ENCODE results near the gene UQCR10. TPM values are rescaled to one million over a fixed set of nuclear protein-coding genes. Genes with fewer than 3 reads are reported as not detected.

Gene UQCR10
- total and polyA plus RNA-seq, 2 of the 4 experiments (the other 2 are of a cell fraction): 103 to 260 TPM

DNA sequence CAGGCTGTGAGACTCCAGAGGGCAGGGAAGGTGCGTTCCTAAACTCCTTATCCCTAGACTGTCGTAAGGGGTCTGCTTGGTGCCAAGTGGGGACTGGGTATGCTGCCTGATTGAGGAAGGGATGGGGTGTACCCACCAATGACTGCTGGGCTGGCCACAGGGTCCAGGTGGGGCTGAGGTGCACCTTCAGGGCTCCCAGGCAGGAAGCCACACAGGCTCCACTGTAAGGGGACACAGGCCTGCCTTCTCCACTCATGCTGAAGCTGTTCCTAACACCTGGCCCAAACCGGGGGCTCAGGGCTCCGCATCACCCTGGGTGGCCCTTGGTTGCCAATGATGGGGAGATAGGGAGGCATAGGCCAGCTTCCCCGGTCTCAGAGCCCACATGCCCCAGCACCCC is 27.0 kb upstream of the UQCR10 start:
- DNase-seq: no peak
- no peak overlapping the region for H3K9ac ChIP-seq (ENCODE audit: low read depth, low read length)
- in situ Hi-C loops (cut with MboI; ENCODE audit: low sequenced_read_pairs) (no loop called here), intact Hi-C loops (cut with micrococcal nuclease) (no loop called here), dilution Hi-C loops (cut with HindIII; ENCODE audit: low sequenced_read_pairs, unreplicated experiment) (no loop called here)
- no peak overlapping the region for H3K14ac ChIP-seq (replicated peaks; ENCODE audit: low read depth, low read length)
- BruUV-seq (replicated peaks): no TSS peak
- H2BK120ac ChIP-seq (ENCODE audit: low read depth, low read length): no peak overlapping the region
- 0 out of 2 replicates have a peak, but pooled peaks cover 5% of the 10 kb centered on the region for H3K9me1 ChIP-seq (ENCODE audit: insufficient read depth, low read length)
- H3K9me3 ChIP-seq (ENCODE audit: control insufficient read depth, insufficient read depth, low read length): no peaks in the 10 kb centered on the region
- H3K27ac ChIP-seq (ENCODE audit: insufficient read depth, low read length): no peak overlapping the region
- no peak overlapping the region for H4K8ac ChIP-seq (ENCODE audit: low read depth in 2 of 2, low read length in 2 of 2)
- no peak overlapping the region for H3K4me3 ChIP-seq (ENCODE audit: insufficient read depth, low read depth, low read length)
- H3K23ac ChIP-seq (ENCODE audit: low read depth, low read length): no peak overlapping the region
- no peaks in the 10 kb centered on the region for H4K20me1 ChIP-seq (ENCODE audit: insufficient read depth, low read length)
- CTCF ChIA-PET: no interaction called here
- no peak for ATAC-seq (ENCODE audit: low read depth)
- peaks cover 17% of the 10 kb centered on the region for H3K36me3 ChIP-seq (ENCODE audit: control insufficient read depth, insufficient read depth, low read length)
- H2AFZ ChIP-seq (replicated peaks; ENCODE audit: low read length, poor library complexity): no peak overlapping the region
- H3K79me1 ChIP-seq (ENCODE audit: low read depth in 1 of 2, low read length in 2 of 2): no peaks in the 10 kb centered on the region
- peaks cover 4% of the 10 kb centered on the region; the same call in 1 of the 2 replicates for H3K4me1 ChIP-seq (ENCODE audit: control insufficient read depth, insufficient read depth, low read length)
- H2AK9ac ChIP-seq (replicated peaks; ENCODE audit: low read depth, low read length, poor library complexity): no peak overlapping the region
- H4K91ac ChIP-seq (ENCODE audit: insufficient read depth, low read depth, low read length): no peak overlapping the region
- TF ChIP-seq POLR2A (IDR thresholded peaks at IDR 0.05; ENCODE audit: low read depth, low read length) (no peak), CEBPB (IDR thresholded peaks at IDR 0.05; ENCODE audit: low read depth, low read length) (no peak), RFX5 (IDR thresholded peaks at IDR 0.05; ENCODE audit: low read depth, low read length) (no peak), MAZ (IDR thresholded peaks at IDR 0.05; ENCODE audit: borderline replicate concordance, low read depth, low read length) (no peak), USF2 (IDR thresholded peaks at IDR 0.05; ENCODE audit: low read depth, low read length) (no peak), MAFK (IDR thresholded peaks at IDR 0.05; ENCODE audit: low read depth, low read length) (no peak), RAD21 (IDR thresholded peaks at IDR 0.05; ENCODE audit: low read length) (no peak), RCOR1 (IDR thresholded peaks at IDR 0.05; ENCODE audit: insufficient replicate concordance, low read length) (no peak), BHLHE40 (IDR thresholded peaks at IDR 0.05; ENCODE audit: low read depth, low read length) (no peak), FOS (IDR thresholded peaks at IDR 0.05; ENCODE audit: low read depth, low read length) (no peak), NFE2L2 (IDR thresholded peaks at IDR 0.05; ENCODE audit: low read depth, low read length) (no peak), MXI1 (IDR thresholded peaks at IDR 0.05; ENCODE audit: borderline replicate concordance, low read depth, low read length) (no peak)
- TF ChIP-seq, protein P1, sequence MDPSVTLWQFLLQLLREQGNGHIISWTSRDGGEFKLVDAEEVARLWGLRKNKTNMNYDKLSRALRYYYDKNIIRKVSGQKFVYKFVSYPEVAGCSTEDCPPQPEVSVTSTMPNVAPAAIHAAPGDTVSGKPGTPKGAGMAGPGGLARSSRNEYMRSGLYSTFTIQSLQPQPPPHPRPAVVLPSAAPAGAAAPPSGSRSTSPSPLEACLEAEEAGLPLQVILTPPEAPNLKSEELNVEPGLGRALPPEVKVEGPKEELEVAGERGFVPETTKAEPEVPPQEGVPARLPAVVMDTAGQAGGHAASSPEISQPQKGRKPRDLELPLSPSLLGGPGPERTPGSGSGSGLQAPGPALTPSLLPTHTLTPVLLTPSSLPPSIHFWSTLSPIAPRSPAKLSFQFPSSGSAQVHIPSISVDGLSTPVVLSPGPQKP (IDR thresholded peaks at IDR 0.05; ENCODE audit: borderline replicate concordance, low read depth, low read length): no peak
- no peak overlapping the region for H3K56ac ChIP-seq (ENCODE audit: extremely low read depth, insufficient read depth, low read length)
- no peak overlapping the region for H2BK5ac ChIP-seq (ENCODE audit: low read depth, low read length, poor library complexity, severe bottlenecking)
- H3K4me2 ChIP-seq (ENCODE audit: low read depth, low read length): no peak overlapping the region
- H3K4ac ChIP-seq (ENCODE audit: low read depth, low read length): no peak overlapping the region
- H3K27me3 ChIP-seq (ENCODE audit: control insufficient read depth, insufficient read depth, low read length): no peaks in the 10 kb centered on the region
- H2BK20ac ChIP-seq (ENCODE audit: low read depth, low read length): no peak overlapping the region
- no peak overlapping the region for H2AK5ac ChIP-seq (ENCODE audit: low read depth, low read length)
- H2BK15ac ChIP-seq (ENCODE audit: low read depth, low read length): no peak overlapping the region
- H3K18ac ChIP-seq (ENCODE audit: low read depth, low read length): no peak overlapping the region
- WGBS, 2 experiments (ENCODE audit: extremely low coverage in 2 of 2, insufficient read length in 1 of 2): 100% methylated on average over 1 of the region's 5 CpGs; no CpG with 5 or more reads in 1 of the 2 experiments
- POLR2A ChIA-PET (ENCODE audit: unreplicated experiment): interaction anchor here (0.6 kb wide), 1 partner anchor 87 kb away, joined by 10 read pairs; no protein-coding TSS in a partner anchor
- H4K5ac ChIP-seq (ENCODE audit: low read depth, low read length): no peak overlapping the region
